ENCODE results near the gene CATSPER1. TPM values are rescaled to one million over a fixed set of nuclear protein-coding genes. Genes with fewer than 3 reads are reported as not detected.

CATSPER1 gene
- total RNA-seq = 0.30 TPM in 1 of 2 replicates, not detected in the other

GRCh38 chr11:66026017-66026529, at the start of gene CATSPER1:
CATSPER1 (minus strand) TSS chr11:66026479; CDS start chr11:66026379, 100 bp downstream.

GRCh38 chr11:66069715-66070603, 43.7 kb upstream of the CATSPER1 start, which contains the start of gene PACS1:
PACS1 (plus strand) TSS chr11:66070272; CDS start chr11:66070487, 215 bp downstream.

GRCh38 chr11:66051766-66052663, 25.7 kb upstream of the CATSPER1 start, which contains the start of gene SF3B2:
SF3B2 (plus strand) TSS chr11:66052364; CDS start chr11:66052385, 21 bp downstream.

DNA sequence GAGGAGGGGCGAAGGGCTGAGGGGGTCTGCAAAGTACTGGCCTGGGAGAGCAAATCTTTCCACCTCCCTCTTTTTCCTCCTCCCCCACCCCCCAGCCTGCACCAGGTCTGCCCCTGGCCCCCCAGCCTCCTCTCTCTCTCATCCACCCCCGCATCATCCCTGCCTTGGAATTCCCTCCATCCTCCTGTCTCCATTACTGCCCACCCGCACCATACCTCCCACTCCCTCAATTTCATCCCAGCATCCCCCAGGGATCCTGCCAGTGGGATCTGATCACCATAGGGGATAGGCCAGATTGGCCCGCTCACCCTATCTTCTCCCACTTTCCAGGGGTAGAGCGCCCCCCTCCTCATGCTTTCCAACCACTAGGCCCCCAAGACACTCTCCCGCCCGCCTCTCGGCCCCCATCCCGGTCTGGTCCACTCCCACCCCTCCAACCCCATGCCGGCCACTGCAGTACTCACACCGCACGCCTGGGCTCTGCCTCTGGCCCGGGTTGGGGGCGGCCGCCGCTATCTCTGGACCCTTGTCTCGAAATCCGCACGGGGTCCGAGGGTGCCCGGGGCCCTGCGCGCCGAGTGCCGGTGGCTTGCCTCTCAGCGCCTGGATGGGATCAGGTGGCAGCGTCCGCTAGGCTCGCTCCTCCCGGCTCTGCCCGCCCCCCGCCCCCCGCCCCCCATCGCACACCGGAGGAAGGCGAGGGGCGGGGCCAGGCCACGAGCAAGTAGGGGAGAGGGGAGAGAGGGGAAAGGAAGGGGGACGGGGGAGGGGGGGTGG, 22.5 kb upstream of the CATSPER1 start, which contains the start of gene GAL3ST3:
TSS of gene GAL3ST3 (minus strand) at position 615 of the 777 bp plus-strand sequence. CDS start 3,746 bp downstream, outside the sequence.

GRCh38 chr11:66011785-66012303, 14.4 kb downstream of the CATSPER1 start, which contains the start of gene CST6:
CST6 (plus strand) TSS chr11:66012008; CDS start chr11:66012045, 37 bp downstream.

DNA sequence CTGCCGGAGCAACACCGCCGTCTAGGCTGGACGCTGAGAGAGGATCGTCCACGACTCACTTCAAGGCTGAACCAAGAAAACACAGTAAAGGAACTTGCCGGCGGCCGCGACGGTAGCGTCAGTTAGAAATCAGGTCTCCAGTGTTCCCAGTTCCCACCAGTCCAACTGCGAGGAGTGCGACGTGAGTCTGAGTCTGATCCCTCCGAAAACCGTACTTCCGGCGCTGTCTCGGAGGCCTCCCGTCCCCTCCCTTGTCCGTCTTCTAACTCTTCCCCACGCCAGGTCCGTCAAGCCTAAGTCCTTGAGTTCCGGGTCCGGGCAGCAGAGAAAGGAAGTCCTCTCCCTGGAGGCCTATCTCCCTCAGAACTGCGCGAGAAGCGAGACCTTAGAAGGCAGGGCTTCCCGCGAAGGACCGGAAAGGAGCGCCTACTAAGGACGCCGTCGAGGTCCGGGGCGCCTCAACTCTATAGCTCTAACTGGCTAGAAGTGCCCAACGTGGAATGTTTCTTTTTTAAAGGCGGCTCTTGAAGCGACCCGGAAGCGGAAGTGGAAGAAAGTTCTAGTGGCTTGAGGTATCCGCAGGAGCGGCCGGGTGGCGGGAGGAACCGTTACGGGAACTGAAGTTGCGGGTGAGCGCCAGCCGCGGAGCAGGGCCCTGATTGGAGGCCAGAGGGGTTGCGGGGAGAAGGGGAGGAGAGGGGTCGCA, 24.2 kb downstream of the CATSPER1 start, which contains the start of the genes BANF1 and EIF1AD:
TSS of gene BANF1 (plus strand) at position 562 of the 706 bp plus-strand sequence. CDS start 748 bp downstream, outside the sequence.
TSS of gene EIF1AD (minus strand) at position 216 of the 706 bp plus-strand sequence. CDS start 1,768 bp downstream, outside the sequence.

Other genes with a start within 250 kb of the CATSPER1 start
- gene AP5B1, start 245.5 kb downstream of the CATSPER1 start, total RNA-seq = 4.9 and 5.5 TPM in 2 replicates
- gene OVOL1, start 239.4 kb downstream of the CATSPER1 start, total RNA-seq = not detected in 2 replicates
- 0.15 and 0.67 TPM in 2 replicates for gene SNX32, start 192.5 kb downstream of the CATSPER1 start, total RNA-seq
- 2,022 and 2,183 TPM in 2 replicates for gene CFL1, start 168.3 kb downstream of the CATSPER1 start, total RNA-seq
- 44.6 and 47.2 TPM in 2 replicates for gene MUS81, start 166.0 kb downstream of the CATSPER1 start, total RNA-seq
- gene EFEMP2, start 153.7 kb downstream of the CATSPER1 start, total RNA-seq = 86.2 and 96.8 TPM in 2 replicates
- gene CTSW, start 146.6 kb downstream of the CATSPER1 start, total RNA-seq = 0.15 and 0.34 TPM in 2 replicates
- gene FIBP, start 138.0 kb downstream of the CATSPER1 start, total RNA-seq = 228 and 231 TPM in 2 replicates
- gene CCDC85B, start 135.8 kb downstream of the CATSPER1 start, total RNA-seq = 222 and 228 TPM in 2 replicates
- gene FOSL1, start 126.1 kb downstream of the CATSPER1 start, total RNA-seq = 108 and 111 TPM in 2 replicates
- gene C11orf68, start 107.4 kb downstream of the CATSPER1 start, total RNA-seq = 25.4 and 28.5 TPM in 2 replicates
- gene DRAP1, start 107.1 kb downstream of the CATSPER1 start, total RNA-seq = 419 and 440 TPM in 2 replicates
- gene TSGA10IP, start 81.0 kb downstream of the CATSPER1 start, total RNA-seq = under 0.01 TPM in 1 of 2 replicates, not detected in the other
- gene SART1, start 64.7 kb downstream of the CATSPER1 start, total RNA-seq = 46.7 and 47.3 TPM in 2 replicates
- gene EIF1AD, start 24.3 kb downstream of the CATSPER1 start, total RNA-seq = 26.9 and 35.5 TPM in 2 replicates
- 119 and 126 TPM in 2 replicates for gene BANF1, start 24.0 kb downstream of the CATSPER1 start, total RNA-seq
- 0.84 and 1.0 TPM in 2 replicates for gene CST6, start 14.5 kb downstream of the CATSPER1 start, total RNA-seq
- 0.59 and 1.2 TPM in 2 replicates for gene GAL3ST3, start 22.7 kb upstream of the CATSPER1 start, total RNA-seq
- gene SF3B2, start 25.9 kb upstream of the CATSPER1 start, total RNA-seq = 186 and 221 TPM in 2 replicates
- gene PACS1, start 43.8 kb upstream of the CATSPER1 start, total RNA-seq = 12.0 and 15.3 TPM in 2 replicates
- 16.8 and 18.1 TPM in 2 replicates for gene KLC2, start 231.2 kb upstream of the CATSPER1 start, total RNA-seq
- 148 and 150 TPM in 2 replicates for gene RAB1B, start 242.2 kb upstream of the CATSPER1 start, total RNA-seq

Measured in bronchus fibroblast of lung (primary cell).